HG03354 (cell line): ENCODE data around the gene CTDSPL.

Source experiments
- ATAC-seq: cut with Tn5 transposase; IDR thresholded peaks from one replicate; pipeline ENCODE4 v1.9.1; 2021; ENCODE audit warnings: mild to moderate bottlenecking; ENCODE audit not compliant: unreplicated experiment, poor library complexity, severe bottlenecking

The CTDSPL gene

DNA sequence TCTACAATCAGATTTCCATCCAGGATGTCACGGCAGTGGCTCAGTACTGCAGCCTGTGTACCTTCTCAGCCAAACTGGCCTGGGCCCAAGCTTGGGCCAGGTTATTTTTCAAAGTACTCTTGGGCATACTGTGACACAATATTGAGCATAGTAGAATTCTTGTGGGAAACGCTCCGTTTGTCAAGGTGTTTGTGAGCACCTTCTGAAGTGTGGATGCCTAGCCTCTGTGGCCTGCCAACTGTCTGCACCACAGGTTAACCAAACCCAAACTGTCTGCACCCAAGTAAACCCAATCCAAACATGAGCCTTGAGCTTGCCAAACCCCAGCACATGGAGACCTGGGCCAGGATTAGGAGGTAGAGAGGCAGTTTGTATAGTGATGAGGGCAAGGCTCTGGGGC, 25.4 kb downstream of the CTDSPL start:
- ATAC-seq, result no peak

DNA sequence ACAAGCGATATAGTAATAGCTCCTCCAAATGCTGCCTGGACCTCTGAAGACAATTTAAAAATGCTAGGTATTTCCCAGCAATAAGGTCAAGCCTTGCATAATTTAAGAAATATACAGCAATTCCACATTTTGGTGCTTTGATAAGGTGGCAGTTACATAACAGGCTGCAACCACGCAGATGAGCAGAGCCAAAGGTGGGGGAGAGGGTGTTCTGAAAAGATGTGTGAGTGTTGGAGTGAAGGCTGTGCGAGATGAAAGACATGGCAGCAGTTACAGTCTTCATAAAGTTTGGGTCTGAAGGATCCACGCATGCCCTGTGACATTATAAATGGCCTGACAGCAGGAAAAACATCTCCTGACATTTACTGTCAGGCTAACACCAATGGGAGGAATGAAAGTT, 26.1 kb downstream of the CTDSPL start:
- no peak for ATAC-seq

DNA sequence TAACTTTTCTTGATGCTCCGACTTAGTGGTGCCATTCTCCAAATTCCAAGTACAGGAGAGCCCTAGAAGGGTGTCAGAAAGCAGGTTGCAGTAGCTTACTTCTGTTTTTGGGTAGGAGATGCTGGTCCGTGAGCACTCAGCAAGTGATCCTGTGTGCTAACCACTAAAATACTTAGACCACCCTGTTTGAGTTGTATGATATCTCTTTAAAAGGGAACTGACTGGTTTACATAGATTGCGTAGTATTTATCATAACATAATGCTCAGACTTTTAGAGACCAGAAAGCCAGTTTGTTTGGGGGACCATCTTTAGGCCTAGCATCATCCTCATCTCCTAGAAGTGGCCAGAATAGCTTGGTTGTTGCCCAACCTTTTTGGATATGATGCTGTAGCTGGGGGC, 26.7 kb downstream of the CTDSPL start:
- no peak for ATAC-seq

- ATAC-seq, result no peak
Observed at GRCh38 chr3:37890522-37890921, 28.8 kb downstream of the CTDSPL start.

DNA sequence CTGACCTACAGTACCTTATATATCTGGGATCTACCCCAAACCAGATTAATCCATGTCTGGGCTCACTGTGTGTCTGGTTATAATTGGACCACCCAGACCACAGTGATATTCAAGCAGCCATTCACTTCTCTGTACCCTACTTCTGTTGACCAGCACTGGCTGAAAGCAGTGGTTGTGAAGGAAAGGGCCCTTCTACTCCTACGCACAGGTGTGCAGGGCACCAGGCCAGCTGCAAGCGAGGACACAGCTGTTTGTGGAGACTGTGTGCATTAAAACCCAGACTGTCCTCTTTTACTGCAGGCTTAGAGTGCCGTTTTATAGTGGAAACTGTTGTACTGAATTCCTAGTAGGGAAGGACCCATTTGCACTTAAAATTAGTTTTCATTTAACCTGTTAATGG, 29.5 kb downstream of the CTDSPL start:
- ATAC-seq, result peak; percentile 61

DNA sequence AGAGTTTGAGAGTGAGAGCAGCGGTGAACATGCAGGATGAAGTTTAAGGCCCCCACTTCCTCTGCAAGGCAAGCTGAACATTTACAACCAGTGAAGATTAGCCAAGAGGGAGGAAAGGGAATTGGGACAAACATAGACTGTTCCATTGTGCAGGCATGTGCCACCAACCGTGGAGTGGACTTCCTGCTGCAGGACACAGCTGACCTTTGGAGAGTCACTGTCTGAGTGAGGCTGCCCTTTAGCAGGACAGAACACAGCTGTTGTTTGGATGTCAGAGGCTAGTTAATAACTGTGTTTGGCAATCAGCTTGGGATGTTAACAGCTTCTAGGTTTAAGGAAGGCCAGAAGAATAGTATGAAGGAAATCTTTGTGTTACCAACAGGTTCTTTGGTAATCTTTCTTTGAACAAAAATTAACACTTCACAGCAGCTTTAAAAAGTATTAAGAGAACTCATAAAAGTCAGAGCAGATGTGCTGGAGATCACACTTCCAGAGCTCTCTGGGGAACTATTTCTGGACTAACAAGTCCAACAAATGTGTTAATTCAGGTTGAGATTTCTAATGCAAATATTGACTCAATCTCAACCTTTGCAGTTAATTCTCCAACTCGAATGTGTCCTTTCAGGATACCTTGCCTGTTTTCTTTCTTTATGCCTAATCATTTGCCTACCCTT, 31.4 kb downstream of the CTDSPL start:
- ATAC-seq, result no peak

GRCh38 chr3:37896827-37897226, 35.1 kb downstream of the CTDSPL start:
- no peak for ATAC-seq

DNA sequence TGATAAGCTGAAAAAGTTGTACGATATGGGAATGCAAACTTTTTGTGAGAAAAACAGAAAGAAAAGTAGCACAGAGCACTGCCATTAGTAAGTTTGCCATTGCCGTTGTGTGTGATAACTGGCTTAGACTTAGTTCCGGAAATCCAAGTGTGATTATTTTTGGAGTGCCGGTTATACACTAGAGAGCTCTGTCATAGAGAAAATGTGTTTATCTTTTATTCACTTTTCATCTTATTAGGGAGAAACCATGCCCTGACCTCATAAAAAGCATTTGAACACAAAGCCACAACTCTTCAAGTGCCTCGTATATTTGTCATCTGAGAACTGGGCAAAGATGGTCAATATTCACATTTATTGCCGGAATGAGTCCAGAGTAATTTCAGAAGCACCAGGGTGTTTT, 36.1 kb downstream of the CTDSPL start:
- ATAC-seq, result no peak

GRCh38 chr3:37898424-37898823, 36.7 kb downstream of the CTDSPL start:
- no peak for ATAC-seq

DNA sequence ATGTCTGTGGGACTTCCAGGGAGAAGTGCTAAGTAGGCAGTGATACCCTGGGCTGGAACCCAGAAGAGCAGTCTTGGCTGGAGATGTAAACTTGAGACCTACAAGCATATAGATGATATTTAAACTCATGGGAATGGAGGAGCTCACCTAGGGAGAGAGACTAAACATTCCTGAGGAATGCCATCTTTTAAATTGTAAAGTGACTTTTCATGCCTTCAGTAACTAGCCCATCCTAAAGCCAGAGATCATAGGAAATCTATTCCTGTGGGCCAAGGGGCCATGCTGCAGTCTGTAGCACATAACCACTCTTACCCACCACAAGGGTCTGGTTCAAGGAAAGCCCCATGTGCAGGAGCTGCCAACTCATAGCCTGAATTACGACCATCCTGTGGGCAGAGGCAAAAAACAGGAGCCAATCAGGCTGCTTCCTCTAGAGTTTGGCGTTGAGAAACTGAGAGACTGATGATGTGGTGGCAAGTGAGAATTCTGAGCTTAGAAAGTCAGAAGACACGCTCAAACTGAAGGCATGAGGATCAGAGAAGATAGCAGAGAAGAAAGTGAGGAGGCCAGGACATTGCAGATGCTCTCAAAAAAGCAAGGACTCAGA, 37.5 kb downstream of the CTDSPL start:
- ATAC-seq, result peak; percentile 67

GRCh38 chr3:37899711-37900306, 38.1 kb downstream of the CTDSPL start:
- ATAC-seq, result no peak

GRCh38 chr3:37901721-37902120, 40.0 kb downstream of the CTDSPL start:
- no peak for ATAC-seq

- ATAC-seq, result peak; percentile 33
Observed at GRCh38 chr3:37902674-37903073, 41.0 kb downstream of the CTDSPL start.

DNA sequence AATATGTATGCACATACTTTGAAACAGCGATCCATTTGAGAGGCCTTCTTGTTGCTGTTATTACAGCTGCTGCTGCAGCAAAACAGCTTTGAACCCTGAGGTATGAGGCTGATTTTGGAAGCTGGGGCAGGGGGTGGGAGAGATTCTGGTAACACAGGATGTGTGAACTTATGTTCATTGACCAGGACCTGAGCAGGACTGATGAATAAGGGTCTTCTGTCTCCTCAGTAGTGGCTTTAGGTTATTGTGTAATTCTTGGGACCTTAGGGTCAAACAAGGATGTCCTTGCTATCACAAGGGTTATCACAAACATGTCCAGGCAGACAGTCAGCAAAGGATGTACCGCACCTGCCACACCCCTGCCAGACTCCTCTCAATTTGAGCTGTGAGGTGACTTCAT, 41.6 kb downstream of the CTDSPL start:
- ATAC-seq, result no peak

DNA sequence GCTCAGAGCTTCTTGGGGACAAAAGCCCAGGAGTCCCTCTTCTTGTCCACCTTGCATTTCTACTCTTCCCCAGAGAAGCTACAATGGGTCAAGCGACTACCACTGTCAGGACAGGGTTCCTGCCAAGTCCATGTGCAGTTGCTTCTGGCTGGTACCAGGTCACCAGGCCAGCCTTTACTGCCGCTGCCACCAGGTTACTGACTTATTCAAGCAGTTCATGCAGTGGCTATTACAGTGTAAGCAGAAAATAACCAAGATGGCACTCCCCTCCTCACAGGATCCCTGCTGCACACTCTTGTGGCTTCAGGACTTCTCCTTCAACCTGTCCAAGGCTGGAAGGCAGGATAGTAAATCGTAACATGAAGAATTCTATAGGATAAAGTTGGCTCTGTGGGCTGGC, 42.1 kb downstream of the CTDSPL start:
- ATAC-seq, result no peak

DNA sequence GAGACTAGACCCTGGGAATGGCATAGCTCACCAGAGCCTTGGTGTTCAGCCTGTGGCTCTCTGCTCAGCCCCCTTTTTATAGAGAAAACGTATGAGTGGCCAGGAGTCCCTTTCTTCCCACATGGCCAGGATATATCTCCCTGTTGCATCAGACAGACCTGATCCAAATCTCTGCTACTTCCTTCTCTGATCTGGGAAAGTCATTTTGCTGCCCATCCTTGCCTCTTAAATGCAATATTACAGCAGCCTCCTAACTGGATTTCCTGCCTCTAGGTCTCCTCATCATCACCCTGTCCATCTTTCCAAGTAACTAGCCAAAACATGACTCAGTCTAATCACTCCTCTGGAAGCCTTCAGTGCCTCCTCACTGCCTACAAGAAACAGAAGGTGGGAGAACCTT, 42.9 kb downstream of the CTDSPL start:
- no peak for ATAC-seq

GRCh38 chr3:37905346-37905745, 43.7 kb downstream of the CTDSPL start:
- no peak for ATAC-seq

GRCh38 chr3:37905987-37906674, 44.5 kb downstream of the CTDSPL start:
- no peak for ATAC-seq

DNA sequence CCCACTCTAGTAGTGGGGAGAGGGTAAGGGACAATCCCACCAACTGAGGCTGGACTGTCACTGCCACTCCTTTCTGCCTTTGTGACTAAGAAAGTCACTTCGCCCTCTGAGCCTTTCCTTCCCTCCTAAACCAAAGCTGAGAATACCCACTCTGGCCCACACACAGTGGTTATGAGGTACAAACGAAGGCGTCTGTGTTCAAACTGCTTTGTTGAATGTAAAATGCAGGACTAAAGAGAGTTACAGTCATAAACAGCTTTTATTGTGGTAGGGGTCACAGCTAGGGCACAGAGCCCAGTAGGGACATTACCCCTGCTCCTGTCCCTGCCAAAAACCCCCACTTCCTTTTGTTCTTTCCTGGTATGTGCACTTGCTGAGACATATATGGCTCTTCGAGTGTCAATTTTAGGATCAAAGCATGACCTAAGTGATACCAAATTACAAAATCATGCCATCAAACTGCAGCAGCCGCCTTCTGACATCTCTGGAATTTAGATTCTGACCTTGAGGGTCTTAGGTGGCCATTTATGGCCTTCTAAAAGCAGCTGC, 45.1 kb downstream of the CTDSPL start:
- ATAC-seq, result no peak

DNA sequence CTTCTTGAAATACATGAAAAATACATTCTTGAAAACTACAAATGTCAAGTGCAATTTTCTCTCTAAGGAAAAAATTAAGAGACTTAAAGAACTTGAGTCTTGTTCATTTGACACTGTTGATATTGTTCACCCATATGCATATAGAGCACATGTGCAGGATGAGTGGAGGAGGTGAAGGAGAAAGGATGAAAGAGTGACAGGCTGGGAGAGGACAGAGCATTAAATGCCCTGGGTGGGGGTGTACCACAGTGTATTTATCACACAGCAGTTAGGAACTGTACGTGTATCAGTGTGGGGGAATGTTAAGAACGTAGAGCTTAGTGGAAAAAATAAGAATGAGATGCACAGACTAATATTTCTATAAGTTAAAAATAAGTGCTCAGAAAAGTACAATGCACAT, 45.7 kb downstream of the CTDSPL start:
- ATAC-seq, result no peak

- peak; percentile 92 for ATAC-seq
Observed at GRCh38 chr3:37907906-37908305, 46.2 kb downstream of the CTDSPL start.
